HG03066 (cell line): Measurements from ENCODE around the gene ZDHHC24.
"Not testable (repeated sequence)": the region's sequence is repeated elsewhere in the genome, so short reads cannot be mapped to it uniquely, and the experiment has no call there.

ENCODE experiments used
- ATAC-seq: cut with Tn5 transposase; IDR thresholded peaks from one replicate; pipeline ENCODE4 v1.9.1; 2021; ENCODE audit warnings: low read depth; ENCODE audit not compliant: unreplicated experiment

ZDHHC24 gene

GRCh38 chr11:66545701-66546367 lies at the start of gene ZDHHC24:
TSS of gene ZDHHC24 (minus strand) at chr11:66546048. CDS start at chr11:66546003, 45 bp downstream.
- ATAC-seq = peak; percentile 76

- ATAC-seq = no peak
These were observed 49.5 kb upstream of the ZDHHC24 start for GRCh38 chr11:66595245-66595904.

- ATAC-seq = no peak
These were observed 47.8 kb upstream of the ZDHHC24 start for GRCh38 chr11:66593650-66594049.

- ATAC-seq = peak; percentile 16
These were observed 47.4 kb upstream of the ZDHHC24 start for GRCh38 chr11:66593303-66593635.

- peak; percentile 78 for ATAC-seq
These were observed 46.8 kb upstream of the ZDHHC24 start, which contains the start of the genes CCDC87 and CCS for GRCh38 chr11:66592457-66593302. TSS of gene CCDC87 (minus strand) at chr11:66593063. CDS start at chr11:66593015, 48 bp downstream. TSS of gene CCS (plus strand) at chr11:66593185. CDS start at chr11:66593262, 77 bp downstream.

GRCh38 chr11:66591175-66591574 lies 45.3 kb upstream of the ZDHHC24 start:
- no peak for ATAC-seq

- no peak for ATAC-seq
These were observed 44.3 kb upstream of the ZDHHC24 start for GRCh38 chr11:66589996-66590675.

GRCh38 chr11:66589315-66589714 lies 43.5 kb upstream of the ZDHHC24 start:
- ATAC-seq = not testable (repeated sequence)

- no peak for ATAC-seq
These were observed 40.3 kb upstream of the ZDHHC24 start for GRCh38 chr11:66586136-66586535.

GRCh38 chr11:66585447-66585846 lies 39.6 kb upstream of the ZDHHC24 start:
- ATAC-seq = not testable (repeated sequence)

GRCh38 chr11:66582565-66583147 lies 36.8 kb upstream of the ZDHHC24 start:
- ATAC-seq = not testable (repeated sequence)

GRCh38 chr11:66581261-66581660 lies 35.4 kb upstream of the ZDHHC24 start:
- no peak for ATAC-seq

- no peak for ATAC-seq
These were observed 35.0 kb upstream of the ZDHHC24 start for GRCh38 chr11:66580803-66581202.

GRCh38 chr11:66579017-66579606 lies 33.3 kb upstream of the ZDHHC24 start:
- ATAC-seq = no peak

- no peak for ATAC-seq
These were observed 25.0 kb upstream of the ZDHHC24 start for GRCh38 chr11:66570850-66571180.

- ATAC-seq = no peak
These were observed 24.4 kb upstream of the ZDHHC24 start for GRCh38 chr11:66570079-66570849.

GRCh38 chr11:66569076-66569475 lies 23.2 kb upstream of the ZDHHC24 start:
- ATAC-seq = no peak

GRCh38 chr11:66568124-66568916 lies 22.5 kb upstream of the ZDHHC24 start, which contains the start of gene CTSF:
TSS of gene CTSF (minus strand) at chr11:66568606. CDS start at chr11:66568486, 120 bp downstream.
- ATAC-seq = no peak
